H9 (cell line): ENCODE results near the gene C5orf58. TPM values are rescaled to one million over a fixed set of nuclear protein-coding genes. Genes with fewer than 3 reads are reported as not detected.

Experiments
- DNase-seq: peaks from one replicate; pipeline ENCODE4 v3.0.0-alpha.2; 2017
- H2AFZ ChIP-seq: one replicate; pipeline ENCODE4 v1.6.1; 2013; ENCODE audit warnings: mild to moderate bottlenecking, low read length, control low read depth, moderate library complexity
- H2AK5ac ChIP-seq: 2 replicates; pipeline ENCODE4 v1.6.1; 2013; ENCODE audit warnings: low read length, control low read depth, mixed read lengths; ENCODE audit not compliant: insufficient read length
- H2BK120ac ChIP-seq: one replicate; pipeline ENCODE4 v1.6.1; 2013; ENCODE audit warnings: low read depth, mild to moderate bottlenecking, low read length, control low read depth, inconsistent platforms; ENCODE audit not compliant: poor library complexity, severe bottlenecking
- H2BK12ac ChIP-seq: 2 replicates; pipeline ENCODE4 v1.6.1; 2013; ENCODE audit warnings: low read length, control low read depth, mixed read lengths, low read depth; ENCODE audit not compliant: insufficient read length
- H2BK15ac ChIP-seq: 2 replicates; pipeline ENCODE4 v1.6.1; 2013; ENCODE audit warnings: low read depth, low read length, control low read depth
- H2BK20ac ChIP-seq: one replicate; pipeline ENCODE4 v1.6.1; 2013; ENCODE audit warnings: low read depth, mild to moderate bottlenecking, low read length, control low read depth, inconsistent platforms; ENCODE audit not compliant: poor library complexity, severe bottlenecking
- H2BK5ac ChIP-seq: 2 replicates; pipeline ENCODE4 v1.6.1; 2013; ENCODE audit warnings: low read length, control low read depth, mixed read lengths; ENCODE audit not compliant: insufficient read length
- H3K14ac ChIP-seq: 2 replicates; pipeline ENCODE4 v1.6.1; 2013; ENCODE audit warnings: low read length, control low read depth; ENCODE audit not compliant: insufficient read depth
- H3K18ac ChIP-seq: 2 replicates; pipeline ENCODE4 v1.6.1; 2013; ENCODE audit warnings: low read depth, mild to moderate bottlenecking, mixed read lengths, low read length, control low read depth; ENCODE audit not compliant: insufficient read length
- H3K23ac ChIP-seq: 2 replicates; pipeline ENCODE4 v1.6.1; 2013; ENCODE audit warnings: low read length, control low read depth, mixed read lengths, low read depth; ENCODE audit not compliant: insufficient read length
- H3K23me2 ChIP-seq: 2 replicates; pipeline ENCODE4 v1.6.1; 2013; ENCODE audit warnings: low read depth, mild to moderate bottlenecking, mixed read lengths, low read length, control low read depth; ENCODE audit not compliant: insufficient read length, poor library complexity, severe bottlenecking
- H3K27ac ChIP-seq: 2 replicates; pipeline ENCODE4 v1.5.1; 2013; ENCODE audit warnings: low read length, control low read depth, mixed read lengths, low read depth; ENCODE audit not compliant: insufficient read length
- H3K27me3 ChIP-seq: 2 replicates; pipeline ENCODE4 v1.6.1; 2013; ENCODE audit warnings: low read length, control low read depth, inconsistent platforms; ENCODE audit not compliant: insufficient read depth
- H3K4ac ChIP-seq: 2 replicates; pipeline ENCODE4 v1.6.1; 2013; ENCODE audit warnings: low read depth, mild to moderate bottlenecking, control low read depth, inconsistent platforms, low read length, moderate library complexity
- H3K4me1 ChIP-seq: 2 replicates; pipeline ENCODE4 v1.6.1; 2013; ENCODE audit warnings: low read length, control low read depth, inconsistent platforms; ENCODE audit not compliant: insufficient read depth
- H3K4me2 ChIP-seq: 2 replicates; pipeline ENCODE4 v1.6.1; 2013; ENCODE audit warnings: low read length, control low read depth, mixed read lengths; ENCODE audit not compliant: insufficient read length, insufficient read depth
- H3K56ac ChIP-seq: 2 replicates; pipeline ENCODE4 v1.6.1; 2013; ENCODE audit warnings: low read depth, mild to moderate bottlenecking, mixed read lengths, low read length, control low read depth; ENCODE audit not compliant: insufficient read length
- H3K79me1 ChIP-seq: 2 replicates; pipeline ENCODE4 v1.6.1; 2013; ENCODE audit warnings: low read depth, mild to moderate bottlenecking, moderate library complexity, low read length, control low read depth, inconsistent platforms; ENCODE audit not compliant: insufficient read depth, poor library complexity, severe bottlenecking
- H3K79me2 ChIP-seq: 2 replicates; pipeline ENCODE4 v1.6.1; 2013; ENCODE audit warnings: low read length, control low read depth, inconsistent platforms; ENCODE audit not compliant: insufficient read depth
- H3K9ac ChIP-seq: 2 replicates; pipeline ENCODE4 v1.6.1; 2013; ENCODE audit warnings: low read length, control low read depth, mixed read lengths; ENCODE audit not compliant: insufficient read length; ENCODE audit errors: extremely low read depth
- H3K9me3 ChIP-seq: one replicate; pipeline ENCODE4 v1.6.1; 2013; ENCODE audit warnings: low read depth, low read length, inconsistent platforms; ENCODE audit not compliant: control insufficient read depth
- H3T11ph ChIP-seq: one replicate; pipeline ENCODE4 v1.6.1; 2013; ENCODE audit warnings: mild to moderate bottlenecking, low read length, control low read depth, inconsistent platforms
- H4K20me1 ChIP-seq: one replicate; pipeline ENCODE4 v1.6.1; 2013; ENCODE audit not compliant: control insufficient read depth, insufficient read length, insufficient read depth
- H4K5ac ChIP-seq: 2 replicates; pipeline ENCODE4 v1.6.1; 2013; ENCODE audit warnings: low read depth, mild to moderate bottlenecking, mixed read lengths, low read length, control low read depth; ENCODE audit not compliant: insufficient read length
- H4K8ac ChIP-seq: replicated peaks from 2 replicates; pipeline ENCODE4 v1.6.1; 2013; ENCODE audit warnings: low read length, control low read depth, mixed read lengths, low read depth; ENCODE audit not compliant: insufficient read length
- H4K91ac ChIP-seq: 2 replicates; pipeline ENCODE4 v1.6.1; 2013; ENCODE audit warnings: low read depth, mild to moderate bottlenecking, moderate library complexity, mixed read lengths, low read length, control low read depth; ENCODE audit not compliant: insufficient read length
- H3K27ac Mint-ChIP-seq, 3 experiments: 2 replicates in 2 of 3; 3 replicates in 1 of 3; pipeline ENCODE4 v1.8.0; 2020 to 2021; ENCODE audit warnings: mixed read lengths in 3 of 3, mild to moderate bottlenecking in 1 of 3, moderate library complexity in 1 of 3
- H3K27me3 Mint-ChIP-seq: 2 replicates; pipeline ENCODE4 v1.8.0; 2021; ENCODE audit warnings: low read depth, mild to moderate bottlenecking, moderate library complexity, mixed read lengths
- H3K36me3 Mint-ChIP-seq, 3 experiments: 2 replicates in 2 of 3; 3 replicates in 1 of 3; pipeline ENCODE4 v1.8.0; 2020 to 2021; ENCODE audit warnings: low read depth in 3 of 3, mixed read lengths in 3 of 3; ENCODE audit not compliant: insufficient read depth in 1 of 3
- H3K4me1 Mint-ChIP-seq, 2 experiments: 2 replicates each; pipeline ENCODE4 v1.8.0; 2020; ENCODE audit warnings: mixed read lengths in 2 of 2
- H3K4me3 Mint-ChIP-seq, 2 experiments: 2 replicates in 1 of 2; 3 replicates in 1 of 2; pipeline ENCODE4 v1.8.0; 2020 to 2021; ENCODE audit warnings: mild to moderate bottlenecking in 2 of 2, mixed read lengths in 2 of 2, moderate library complexity in 1 of 2
- H3K9me3 Mint-ChIP-seq, 2 experiments: 2 replicates in 1 of 2; 3 replicates in 1 of 2; pipeline ENCODE4 v1.8.0; 2020; ENCODE audit warnings: mild to moderate bottlenecking in 2 of 2, mixed read lengths in 2 of 2, moderate library complexity in 1 of 2
- CTCF ChIP-seq: fragments of 200-600 bp; sonication (generic); conservative IDR thresholded peaks from 3 replicates; pipeline ENCODE4 v1.8.0; 2021; ENCODE audit warnings: antibody characterized with exemption, mild to moderate bottlenecking
- WGBS: extraction: QIAGEN DNeasy Blood & Tissue Kit; methylation state at CpG from one replicate; pipeline ENCODE4 v1.1.7; 2013; ENCODE audit warnings: missing lambda C conversion rate, low lambda C conversion rate, mixed read lengths; ENCODE audit not compliant: insufficient read length; ENCODE audit errors: extremely low coverage; 5-methylcytosine and 5-hydroxymethylcytosine counted together
- total RNA-seq: library from RNA; stranded (reverse); gene quantifications from 2 replicates; pipeline ENCODE4 v1.2.1, GENCODE V29; 2021

Gene C5orf58
- total RNA-seq, 1 experiment from 2014 or later = 0.90 TPM

GRCh38 chr5:170206216-170206615, 26.6 kb upstream of the C5orf58 start:
- no peak overlapping the region for H2BK120ac ChIP-seq
- H4K8ac ChIP-seq = no peak overlapping the region
- H2BK5ac ChIP-seq = no peak overlapping the region
- no peaks in the 10 kb centered on the region for H3K27me3 ChIP-seq
- no peak overlapping the region for H3K4ac ChIP-seq
- H3K18ac ChIP-seq = no peak overlapping the region
- H3K9me3 ChIP-seq = no peaks in the 10 kb centered on the region
- no peaks in the 10 kb centered on the region for H4K20me1 ChIP-seq
- H2BK20ac ChIP-seq = no peak overlapping the region
- H2BK15ac ChIP-seq = no peak overlapping the region
- no peak overlapping the region for H3K56ac ChIP-seq
- no peak for TF ChIP-seq CTCF
- no peak overlapping the region for H4K5ac ChIP-seq
- no peak overlapping the region for H3K4me2 ChIP-seq
- DNase-seq = no peak
- Mint-ChIP-seq H3K27ac (no peak overlapping the region), H3K36me3 (no peaks in the 10 kb centered on the region), H3K4me1 (peaks cover 0 to 6% of the 10 kb centered on the region in 2 experiments; a peak in 1 of 4 replicates), H3K9me3 (no peaks in the 10 kb centered on the region; a peak in 1 of 5 replicates), H3K27me3 (peaks cover 10% of the 10 kb centered on the region), H3K4me3 (no peak overlapping the region)
- no peak overlapping the region for H4K91ac ChIP-seq
- H3K4me1 ChIP-seq = no peaks in the 10 kb centered on the region
- no peak overlapping the region for H2BK12ac ChIP-seq
- H2AFZ ChIP-seq = no peak overlapping the region
- no peak overlapping the region for H3K14ac ChIP-seq
- no peaks in the 10 kb centered on the region for H3K23me2 ChIP-seq
- no peaks in the 10 kb centered on the region for H3K79me2 ChIP-seq
- H3T11ph ChIP-seq = no peak overlapping the region
- WGBS = no CpG with 5 or more reads among the region's 3 CpGs
- no peaks in the 10 kb centered on the region for H3K79me1 ChIP-seq
- no peak overlapping the region for H2AK5ac ChIP-seq
- H3K23ac ChIP-seq = no peak overlapping the region
- H3K27ac ChIP-seq = no peak overlapping the region
- no peak overlapping the region for H3K9ac ChIP-seq
